Naive thymus-derived CD4-positive, alpha-beta T cell (primary cell): ENCODE data around the gene MED25. TPM values are rescaled to one million over a fixed set of nuclear protein-coding genes. Genes with fewer than 3 reads are reported as not detected.

Experiments
- ATAC-seq: fragments of 150-1000 bp; cut with Tn5 transposase; 2 replicates; pipeline ENCODE4 v1.10.0; 2021; ENCODE audit warnings: mild to moderate bottlenecking, moderate library complexity
- CTCF ChIA-PET: fragments of 350-600 bp; sonication (Branson Sonifier 250); formaldehyde crosslinking; loops from one replicate; lab custom pipeline; 2021; ENCODE audit warnings: antibody characterized with exemption; lab: Charles Lee
- POLR2A ChIA-PET: fragments of 350-600 bp; sonication (Branson Sonifier 250); formaldehyde crosslinking; loops from one replicate; lab custom pipeline; 2021; ENCODE audit warnings: antibody characterized with exemption, inconsistent platforms; lab: Charles Lee
- DNase-seq, 9 donors: peaks; one replicate each; pipeline versions ENCODE4 v3.0.0 to v3.0.0-alpha.2; 2020 to 2022; ENCODE audit warnings: mixed read lengths in 1 of 9
- H3K27ac ChIP-seq: one replicate; pipeline ENCODE4 v1.7.0; 2013; ENCODE audit warnings: mild to moderate bottlenecking, low read depth, low read length, moderate library complexity
- H3K27me3 ChIP-seq, 2 donors: one replicate each; pipeline ENCODE4 v1.7.0; 2013; ENCODE audit warnings: low read length in 2 of 2, mild to moderate bottlenecking in 2 of 2, moderate library complexity in 2 of 2; ENCODE audit not compliant: control insufficient read depth in 2 of 2, insufficient read depth in 2 of 2
- H3K36me3 ChIP-seq, 3 experiments: 1 replicate in 2 of 3; 2 replicates in 1 of 3; pipeline ENCODE4 v1.7.0; 2013; ENCODE audit warnings: low read length in 3 of 3, mild to moderate bottlenecking in 3 of 3, moderate library complexity in 1 of 3; ENCODE audit not compliant: insufficient read depth in 3 of 3, control insufficient read depth in 2 of 3
- H3K4me1 ChIP-seq, 2 donors: one replicate each; pipeline ENCODE4 v1.7.0; 2013; ENCODE audit warnings: low read length in 2 of 2, mild to moderate bottlenecking in 2 of 2, moderate library complexity in 1 of 2; ENCODE audit not compliant: control insufficient read depth in 2 of 2, insufficient read depth in 2 of 2
- H3K4me3 ChIP-seq: 2 replicates; pipeline ENCODE4 v1.7.0; 2013; ENCODE audit warnings: mild to moderate bottlenecking, low read length
- H3K9me3 ChIP-seq, 3 experiments: 1 replicate in 2 of 3; 2 replicates in 1 of 3; pipeline ENCODE4 v1.7.0; 2013; ENCODE audit warnings: low read length in 3 of 3; ENCODE audit not compliant: control insufficient read depth in 2 of 3
- H3K27ac Mint-ChIP-seq, 9 donors: one replicate each; pipeline ENCODE4 v1.8.0; 2020 to 2022; ENCODE audit warnings: mixed read lengths in 9 of 9, mild to moderate bottlenecking in 8 of 9, moderate library complexity in 5 of 9, inconsistent platforms in 2 of 9
- H3K27me3 Mint-ChIP-seq, 5 donors: one replicate each; pipeline ENCODE4 v1.8.0; 2021 to 2022; ENCODE audit warnings: mixed read lengths in 5 of 5, mild to moderate bottlenecking in 1 of 5
- H3K36me3 Mint-ChIP-seq, 5 donors: one replicate each; pipeline ENCODE4 v1.8.0; 2020 to 2022; ENCODE audit warnings: mixed read lengths in 5 of 5, mild to moderate bottlenecking in 3 of 5, inconsistent platforms in 1 of 5
- H3K4me1 Mint-ChIP-seq, 7 donors: one replicate each; pipeline ENCODE4 v1.8.0; 2020 to 2022; ENCODE audit warnings: mixed read lengths in 7 of 7, mild to moderate bottlenecking in 3 of 7, inconsistent platforms in 1 of 7
- H3K4me3 Mint-ChIP-seq, 10 donors: one replicate each; pipeline ENCODE4 v1.8.0; 2020 to 2022; ENCODE audit warnings: mild to moderate bottlenecking in 10 of 10, mixed read lengths in 10 of 10, moderate library complexity in 6 of 10, inconsistent platforms in 2 of 10
- H3K9me3 Mint-ChIP-seq, 11 donors: one replicate each; pipeline ENCODE4 v1.8.0; 2020 to 2022; ENCODE audit warnings: mixed read lengths in 11 of 11, mild to moderate bottlenecking in 4 of 11, inconsistent platforms in 1 of 11, moderate library complexity in 1 of 11
- intact Hi-C, 2 donors: fragments of 100-400 bp; cut with micrococcal nuclease; formaldehyde crosslinking; loops; one replicate each; pipeline ENCODE4 v1.15.1; 2023
- polyA plus RNA-seq, 2 donors: library from polyadenylated mRNA; unstranded; fragments of 300-500 nt; fragmentation: Illumina TruSeq; gene quantifications; one replicate each; pipeline ENCODE4 v1.2.3, GENCODE V29; 2021
- total RNA-seq, 6 experiments: library from RNA in 5 of 6; stranded (reverse) in 5 of 6; gene quantifications; 1 replicate in 5 of 6; 2 replicates in 1 of 6; pipeline ENCODE4 v1.2.3 and lab custom pipeline; 2021 to 2026

Gene MED25
- total and polyA plus RNA-seq, 7 experiments from 2014 or later = 10.8 to 75.2 (median 39.9) TPM

DNA sequence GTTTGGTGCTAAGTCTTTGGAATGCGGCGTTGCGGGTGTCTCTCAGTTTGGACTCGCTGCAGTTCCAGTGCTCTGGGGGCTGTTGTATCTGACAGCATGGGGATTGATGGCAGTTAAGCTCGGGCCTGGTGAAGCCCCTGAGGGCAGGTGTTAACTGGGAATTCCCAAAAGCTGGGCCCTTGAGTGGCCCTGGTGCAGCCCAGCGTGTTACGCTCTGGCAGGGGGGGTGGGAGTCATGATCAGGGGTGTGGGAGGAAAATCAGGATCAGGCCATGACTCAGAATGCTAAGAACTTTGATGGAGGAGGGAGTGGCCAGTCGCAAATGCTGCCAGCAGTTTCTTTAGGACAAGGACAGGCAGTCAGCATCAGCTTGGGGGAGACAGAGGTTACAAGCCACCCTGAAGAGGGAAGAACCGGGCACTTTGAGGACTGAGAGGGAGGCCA, 31.7 kb upstream of the MED25 start:
- H3K27me3 ChIP-seq = no peaks in the 10 kb centered on the region
- POLR2A ChIA-PET = interaction anchor here (0.6 kb wide), 1 partner anchor 32 kb away, joined by 3 read pairs; no protein-coding TSS in a partner anchor
- H3K4me3 ChIP-seq = no peak overlapping the region
- Mint-ChIP-seq H3K36me3 (peaks cover 15 to 53% (median 35%) of the 10 kb centered on the region in 5 donors), H3K27me3 (no peaks in the 10 kb centered on the region), H3K4me1 (peaks cover 0 to 20% (median 6%) of the 10 kb centered on the region in 7 donors), H3K27ac (peak overlapping the region in 1 of 9 donors; percentile 10), H3K9me3 (no peaks in the 10 kb centered on the region), H3K4me3 (no peak overlapping the region)
- no peaks in the 10 kb centered on the region for H3K9me3 ChIP-seq
- intact Hi-C loops = no loop called here
- H3K4me1 ChIP-seq = no peaks in the 10 kb centered on the region
- CTCF ChIA-PET = no interaction called here
- peaks cover 6 to 70% (median 18%) of the 10 kb centered on the region in 3 experiments for H3K36me3 ChIP-seq
- DNase-seq = no peak
- no peak overlapping the region for H3K27ac ChIP-seq
- ATAC-seq = no peak

DNA sequence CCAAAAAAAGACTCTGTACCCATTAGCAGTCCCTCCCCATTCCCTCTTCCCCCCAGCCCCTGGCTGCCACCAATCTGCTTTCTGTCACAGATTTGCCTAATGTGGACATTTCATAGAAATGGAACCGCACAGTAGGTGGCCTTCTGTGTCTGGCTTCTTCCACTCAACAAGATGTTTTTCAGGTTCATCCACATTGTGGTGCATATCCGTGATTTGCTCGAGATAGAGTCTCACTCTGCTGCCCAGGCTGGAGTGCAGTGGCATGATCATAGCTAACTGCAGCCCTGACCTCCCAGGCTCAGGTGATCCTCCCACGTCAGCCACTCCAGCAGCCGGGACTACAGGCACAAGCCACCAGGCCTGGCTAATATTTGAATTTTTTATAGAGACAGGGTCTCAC, 30.3 kb upstream of the MED25 start:
- no peaks in the 10 kb centered on the region for H3K27me3 Mint-ChIP-seq
- H3K4me1 ChIP-seq = no peaks in the 10 kb centered on the region
- no peak for DNase-seq
- H3K9me3 Mint-ChIP-seq = no peaks in the 10 kb centered on the region
- peak overlapping the region in 1 of 9 donors; percentile 55 for H3K27ac Mint-ChIP-seq
- H3K36me3 ChIP-seq = peaks cover 6 to 72% (median 15%) of the 10 kb centered on the region in 3 experiments
- H3K9me3 ChIP-seq = no peaks in the 10 kb centered on the region
- no peak overlapping the region for H3K4me3 ChIP-seq
- H3K4me3 Mint-ChIP-seq = no peak overlapping the region
- ChIA-PET POLR2A (no interaction called here), CTCF (no interaction called here)
- H3K27me3 ChIP-seq = no peaks in the 10 kb centered on the region
- H3K36me3 Mint-ChIP-seq = peaks cover 15 to 51% (median 35%) of the 10 kb centered on the region in 5 donors
- intact Hi-C loops = no loop called here
- ATAC-seq = no peak
- no peak overlapping the region for H3K27ac ChIP-seq
- H3K4me1 Mint-ChIP-seq = peaks cover 0 to 21% (median 6%) of the 10 kb centered on the region in 7 donors

- ATAC-seq (no peak), DNase-seq (no peak)
- ChIA-PET POLR2A (no interaction called here), CTCF (no interaction called here)
- Mint-ChIP-seq H3K36me3 (peaks cover 8 to 44% (median 27%) of the 10 kb centered on the region in 5 donors), H3K4me3 (no peak overlapping the region), H3K9me3 (no peaks in the 10 kb centered on the region), H3K27me3 (no peaks in the 10 kb centered on the region), H3K4me1 (peaks cover 0 to 19% (median 6%) of the 10 kb centered on the region in 7 donors), H3K27ac (no peak overlapping the region)
- Histone ChIP-seq H3K9me3 (no peaks in the 10 kb centered on the region), H3K27me3 (no peaks in the 10 kb centered on the region), H3K27ac (no peak overlapping the region), H3K36me3 (peaks cover 0 to 71% (median 14%) of the 10 kb centered on the region in 3 experiments), H3K4me1 (no peaks in the 10 kb centered on the region), H3K4me3 (no peak overlapping the region)
- intact Hi-C loops = no loop called here
These were observed 29.2 kb upstream of the MED25 start for GRCh38 chr19:49788857-49789256.

DNA sequence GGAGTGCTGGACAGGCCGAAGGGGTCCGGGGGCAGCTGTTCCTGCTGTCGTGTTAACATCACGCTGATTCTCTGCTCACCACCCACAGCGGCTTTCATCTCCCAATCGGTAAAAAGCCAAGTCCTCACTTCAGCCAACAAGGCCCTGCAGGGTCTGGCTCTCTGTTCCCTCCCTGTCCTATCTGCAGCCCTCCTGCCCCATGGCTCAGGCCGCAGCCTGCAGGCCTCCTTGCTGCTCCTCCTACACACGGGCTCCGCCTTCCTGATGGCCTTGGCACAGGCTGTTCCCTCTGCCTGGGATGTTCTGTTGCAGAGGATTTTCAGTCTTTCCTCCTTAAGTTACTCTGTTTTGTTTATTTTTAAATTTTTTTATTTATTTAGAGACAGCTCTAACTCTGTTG, 27.2 kb upstream of the MED25 start:
- ChIA-PET POLR2A (no interaction called here), CTCF (no interaction called here)
- Histone ChIP-seq H3K4me3 (no peak overlapping the region), H3K27me3 (no peaks in the 10 kb centered on the region), H3K9me3 (no peaks in the 10 kb centered on the region), H3K4me1 (no peaks in the 10 kb centered on the region), H3K36me3 (peaks cover 4 to 78% (median 19%) of the 10 kb centered on the region in 3 experiments), H3K27ac (no peak overlapping the region)
- no peak overlapping the region for H3K4me3 Mint-ChIP-seq
- no peak overlapping the region for H3K27ac Mint-ChIP-seq
- peaks cover 0 to 12% (median 0%) of the 10 kb centered on the region in 7 donors for H3K4me1 Mint-ChIP-seq
- no peaks in the 10 kb centered on the region for H3K27me3 Mint-ChIP-seq
- DNase-seq = no peak
- H3K36me3 Mint-ChIP-seq = peaks cover 8 to 42% (median 17%) of the 10 kb centered on the region in 5 donors
- intact Hi-C loops = no loop called here
- H3K9me3 Mint-ChIP-seq = no peaks in the 10 kb centered on the region
- ATAC-seq = no peak

GRCh38 chr19:49791776-49792445, 26.2 kb upstream of the MED25 start:
- ATAC-seq (no peak), DNase-seq (no peak)
- Histone ChIP-seq H3K4me1 (no peaks in the 10 kb centered on the region), H3K27me3 (no peaks in the 10 kb centered on the region), H3K36me3 (peaks cover 4 to 84% (median 19%) of the 10 kb centered on the region in 3 experiments), H3K9me3 (no peaks in the 10 kb centered on the region), H3K27ac (no peak overlapping the region), H3K4me3 (no peak overlapping the region)
- Mint-ChIP-seq H3K4me3 (no peak overlapping the region), H3K27ac (no peak overlapping the region), H3K9me3 (no peaks in the 10 kb centered on the region), H3K4me1 (peaks cover 0 to 10% (median 4%) of the 10 kb centered on the region in 7 donors), H3K36me3 (peaks cover 10 to 50% (median 21%) of the 10 kb centered on the region in 5 donors), H3K27me3 (no peaks in the 10 kb centered on the region)
- POLR2A ChIA-PET = no interaction called here
- intact Hi-C loops = no loop called here
- CTCF ChIA-PET = interaction anchor here (0.6 kb wide), 1 partner anchor 75 kb away, joined by 4 read pairs; no protein-coding TSS in a partner anchor

DNA sequence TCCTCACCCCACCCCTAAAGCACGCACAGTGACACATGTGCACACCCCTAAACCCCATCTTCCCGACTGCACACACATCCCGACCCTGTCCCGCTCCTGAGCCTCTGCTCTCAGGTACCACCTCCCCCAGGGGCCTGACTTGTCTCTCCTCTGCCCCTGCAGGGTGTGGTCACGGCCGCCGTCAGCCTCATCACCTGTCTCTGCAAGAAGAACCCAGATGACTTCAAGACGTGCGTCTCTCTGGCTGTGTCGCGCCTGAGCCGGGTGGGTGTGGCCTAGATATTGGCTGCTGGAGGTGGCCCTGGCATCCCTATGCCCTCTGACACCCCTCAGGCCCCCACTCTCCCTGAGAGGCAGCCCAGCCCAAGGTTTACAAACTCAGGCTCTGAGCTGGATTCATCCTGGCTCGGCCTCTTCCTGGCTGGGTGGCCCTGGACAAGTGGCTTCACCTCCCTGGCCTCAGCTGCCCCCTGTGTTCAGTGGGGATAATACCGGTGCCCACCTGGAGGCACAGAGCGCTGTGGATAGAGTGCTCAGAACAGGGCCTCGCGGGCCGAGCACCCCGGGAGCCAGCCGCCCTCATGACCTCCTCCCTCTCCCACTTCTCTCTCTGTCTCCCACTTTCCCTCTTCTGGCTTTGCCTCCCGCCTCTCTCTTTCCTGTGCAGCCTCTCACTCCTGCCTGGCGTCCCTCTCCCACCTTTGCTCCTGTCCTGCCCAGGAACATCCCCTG, 25.1 kb upstream of the MED25 start:
- Mint-ChIP-seq H3K27ac (peak overlapping the region in 2 of 9 donors; percentile 25 to 43), H3K27me3 (no peaks in the 10 kb centered on the region), H3K36me3 (peaks cover 10 to 45% (median 17%) of the 10 kb centered on the region in 5 donors), H3K4me3 (no peak overlapping the region), H3K9me3 (no peaks in the 10 kb centered on the region), H3K4me1 (peaks cover 0 to 10% (median 4%) of the 10 kb centered on the region in 7 donors)
- DNase-seq (no peak), ATAC-seq (no peak)
- Histone ChIP-seq H3K36me3 (peaks cover 4 to 85% (median 15%) of the 10 kb centered on the region in 3 experiments), H3K9me3 (no peaks in the 10 kb centered on the region), H3K4me1 (no peaks in the 10 kb centered on the region), H3K4me3 (no peak overlapping the region), H3K27me3 (no peaks in the 10 kb centered on the region), H3K27ac (no peak overlapping the region)
- intact Hi-C loops = no loop called here
- ChIA-PET POLR2A (interaction anchor here (0.7 kb wide), 1 partner anchor 11 kb away, joined by 5 read pairs; no protein-coding TSS in a partner anchor), CTCF (no interaction called here)
